GM19468 (cell line): ENCODE measurements around the gene ATF7IP2.
"Not testable (repeated sequence)": the region's sequence is repeated elsewhere in the genome, so short reads cannot be mapped to it uniquely, and the experiment has no call there.

Experiments used
- ATAC-seq: cut with Tn5 transposase; IDR thresholded peaks from one replicate; pipeline ENCODE4 v1.9.1; 2021; ENCODE audit warnings: mild to moderate bottlenecking, moderate library complexity, moderate number of reproducible peaks; ENCODE audit not compliant: unreplicated experiment; ENCODE audit errors: extremely low read depth

Gene ATF7IP2

DNA sequence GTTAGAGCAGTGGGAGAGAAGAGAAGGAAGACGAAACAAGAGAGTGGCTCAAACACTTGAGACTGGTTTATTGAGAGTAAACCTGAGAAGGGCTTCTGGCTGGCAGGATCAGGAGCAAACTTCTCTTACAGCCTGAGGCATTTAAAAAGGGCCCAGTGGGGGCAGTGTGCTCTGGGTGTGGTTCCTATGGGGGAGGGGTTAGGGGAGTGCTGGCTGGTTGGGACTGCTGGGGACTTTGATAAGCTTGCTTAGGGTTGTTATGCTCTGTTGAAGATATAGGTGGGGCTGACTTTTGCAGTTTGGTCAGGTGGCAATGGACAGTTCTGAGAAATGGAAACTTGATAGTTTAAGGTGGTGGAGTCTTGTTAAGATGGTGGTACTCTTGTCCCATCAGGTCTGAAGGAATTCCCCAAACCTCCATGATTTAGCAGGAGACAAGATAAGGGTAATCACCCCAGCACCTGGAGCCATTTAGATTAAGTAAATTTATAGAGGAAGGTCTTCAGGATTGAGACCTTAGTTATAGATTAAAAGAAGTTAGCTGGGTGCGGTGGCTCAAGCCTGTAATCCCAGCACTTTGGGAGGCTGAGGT lies 115.3 kb downstream of the ATF7IP2 start:
- ATAC-seq: no peak

DNA sequence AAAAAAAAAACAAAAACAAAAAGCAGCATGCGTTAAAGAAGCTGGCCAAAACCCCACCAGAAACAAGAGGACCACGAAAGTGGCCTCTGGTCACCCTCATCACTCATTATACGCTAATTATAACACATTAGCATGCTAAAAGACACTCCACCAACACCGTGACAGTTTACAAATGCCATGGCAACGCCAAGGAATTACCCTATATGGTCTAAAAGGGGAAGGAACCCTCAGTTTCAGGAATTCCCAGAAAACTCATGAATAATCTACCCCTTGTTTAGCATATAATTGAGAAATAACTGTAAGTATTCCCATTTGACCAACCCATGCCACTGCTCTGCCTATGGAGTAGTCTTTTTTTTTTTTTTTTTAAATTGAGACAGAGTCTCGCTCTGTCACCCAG lies 116.9 kb downstream of the ATF7IP2 start:
- no peak for ATAC-seq

DNA sequence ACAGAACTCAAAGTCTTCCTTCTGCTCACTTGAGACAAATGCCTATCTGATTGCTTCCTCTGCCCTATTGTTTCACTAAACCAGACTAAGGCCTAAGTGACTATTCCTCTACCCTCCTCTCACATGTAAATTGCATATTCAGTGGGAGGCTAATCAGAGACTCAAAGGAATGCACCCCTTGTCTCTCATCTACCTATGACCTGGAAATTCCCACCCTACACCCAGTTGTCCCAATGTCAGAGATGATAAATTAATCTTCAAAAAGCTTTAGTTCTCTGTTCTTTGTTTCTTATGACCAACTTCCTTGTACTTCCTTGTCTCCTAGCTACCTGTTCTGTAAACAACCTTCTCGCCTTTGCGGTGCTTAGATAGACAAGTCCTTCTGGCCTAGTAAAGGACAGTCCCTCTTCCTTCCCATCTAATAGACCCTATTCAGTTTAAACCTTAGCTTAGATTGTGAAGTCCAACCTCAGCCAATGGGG lies 118.6 kb downstream of the ATF7IP2 start:
- no peak for ATAC-seq

DNA sequence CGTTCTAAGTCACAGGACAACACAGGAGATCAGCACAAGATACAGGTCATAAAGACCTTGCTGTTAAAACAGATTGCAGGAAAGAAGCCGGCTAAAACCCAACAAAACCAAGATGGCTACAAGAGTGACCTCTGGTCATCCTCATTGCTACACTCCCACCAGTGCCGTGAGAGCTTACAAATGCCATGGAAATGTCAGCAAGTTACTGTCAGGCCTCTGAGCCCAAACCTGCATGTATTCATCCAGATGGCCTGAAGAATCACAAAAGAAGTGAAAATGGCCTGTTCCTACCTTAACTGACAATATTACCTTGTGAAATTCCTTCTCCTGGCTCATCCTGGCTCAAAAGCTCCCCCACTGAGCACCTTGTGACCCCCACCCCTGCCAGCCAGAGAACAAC lies 119.4 kb downstream of the ATF7IP2 start:
- ATAC-seq: not testable (repeated sequence)

DNA sequence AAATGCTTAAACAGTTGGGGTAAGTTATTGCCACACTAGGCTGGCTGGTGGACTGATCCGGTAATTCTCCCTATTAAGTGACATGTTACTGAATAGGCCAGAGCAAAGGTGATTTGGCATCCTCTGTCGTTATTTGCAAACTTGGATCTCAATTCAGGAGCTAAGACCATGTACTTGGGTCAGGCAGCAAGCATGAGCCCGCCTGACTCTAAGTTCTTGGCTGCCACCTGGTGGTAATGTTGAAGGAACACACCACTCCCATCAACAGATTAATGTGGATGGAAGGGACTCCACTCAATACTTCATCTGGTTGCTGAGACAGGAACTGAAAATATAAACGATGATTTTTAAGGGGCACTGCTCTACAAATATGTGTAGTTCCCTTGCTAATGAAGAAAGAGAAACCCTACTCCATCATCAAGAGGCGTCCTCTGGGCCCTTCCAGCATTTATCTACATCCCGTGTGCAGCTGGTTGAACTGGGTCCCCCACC lies 123.7 kb downstream of the ATF7IP2 start:
- ATAC-seq: no peak

DNA sequence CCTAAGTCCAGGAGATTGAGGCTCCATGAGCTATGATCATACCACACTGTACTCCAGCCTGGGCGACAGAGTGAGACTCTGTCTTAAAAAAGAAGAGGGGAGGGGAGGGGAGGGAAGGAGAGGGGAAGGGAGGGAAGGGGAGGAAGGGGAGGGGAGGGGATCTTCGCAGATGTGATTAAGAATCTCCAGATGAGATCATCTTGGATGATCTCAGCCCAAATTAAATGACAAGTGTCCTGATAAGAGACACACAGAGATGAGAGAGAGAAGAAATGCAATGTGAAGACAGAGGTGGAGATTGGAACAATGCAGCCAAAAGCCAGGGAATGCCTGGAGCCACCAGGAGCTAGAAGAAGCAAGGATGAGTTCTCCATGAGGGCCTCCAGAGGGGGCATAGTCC lies 124.4 kb downstream of the ATF7IP2 start:
- no peak for ATAC-seq

DNA sequence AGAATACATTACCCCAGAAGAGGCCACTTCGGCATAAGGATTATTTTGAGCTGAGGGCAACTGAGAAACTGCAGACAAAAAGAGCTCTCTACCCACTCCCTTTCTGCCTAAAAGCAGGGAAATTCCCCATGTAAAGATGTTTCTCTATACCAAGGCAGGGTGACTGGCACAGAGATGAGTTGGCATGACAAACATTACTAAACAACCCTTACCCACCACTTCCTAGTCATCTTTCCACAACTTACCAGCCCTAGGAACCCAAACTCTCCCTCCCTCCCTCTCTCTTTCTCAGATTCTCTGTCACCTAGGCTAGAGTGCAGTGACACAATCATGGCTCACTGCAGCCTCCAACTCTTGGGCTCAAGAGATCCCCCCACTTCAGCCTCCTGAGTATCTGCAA lies 126.0 kb downstream of the ATF7IP2 start:
- no peak for ATAC-seq

DNA sequence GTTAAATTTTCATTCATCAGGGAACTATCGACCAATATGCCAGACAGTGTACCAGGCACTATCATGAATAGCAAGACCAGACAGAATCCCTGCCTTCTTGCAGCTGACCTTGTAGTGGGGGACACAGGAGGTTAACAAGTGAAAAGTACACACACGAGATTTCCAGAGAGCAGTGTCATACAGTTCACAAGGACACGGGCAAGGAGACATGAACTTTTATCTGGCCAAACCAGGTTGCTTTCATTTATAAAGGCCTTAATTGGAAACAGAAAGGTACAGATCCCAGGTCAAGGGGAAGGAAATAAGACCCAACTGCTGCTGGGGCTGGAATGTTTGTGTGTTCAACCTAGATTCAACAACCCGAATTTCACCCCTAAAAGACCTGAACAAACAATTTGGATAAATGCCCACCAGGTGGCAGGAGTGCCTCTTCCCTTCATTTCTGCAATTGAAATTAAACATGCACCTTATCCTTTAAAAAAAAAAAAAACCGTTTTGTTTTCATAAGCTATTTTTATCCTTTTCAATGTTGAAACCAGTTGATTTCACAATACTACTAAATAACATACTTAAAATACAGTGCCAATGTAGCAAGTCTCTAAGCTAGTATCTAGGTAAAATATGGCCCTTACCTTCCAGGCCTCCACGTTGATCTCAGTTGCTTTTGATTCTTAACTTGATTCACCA lies 128.7 kb downstream of the ATF7IP2 start:
- no peak for ATAC-seq

DNA sequence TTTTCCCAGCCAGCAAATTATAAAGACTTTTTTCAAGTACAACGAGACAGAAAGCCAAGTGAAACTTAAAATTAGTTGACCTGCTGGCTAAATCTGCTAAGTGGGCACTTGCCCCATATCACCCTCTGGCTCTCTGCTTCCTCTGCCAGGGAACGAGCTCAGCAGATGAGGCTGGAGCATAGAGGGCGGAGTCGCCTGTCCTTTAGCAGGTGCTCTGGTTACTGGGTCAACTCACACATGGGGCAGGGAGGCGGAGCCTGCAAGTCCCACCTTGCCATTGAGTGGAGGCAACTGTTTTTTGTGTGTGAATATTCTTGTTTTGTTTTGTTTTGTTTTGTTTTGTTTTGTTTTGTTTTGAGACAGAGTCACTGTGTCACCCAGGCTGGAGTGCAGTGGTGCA lies 132.0 kb downstream of the ATF7IP2 start:
- ATAC-seq: no peak

DNA sequence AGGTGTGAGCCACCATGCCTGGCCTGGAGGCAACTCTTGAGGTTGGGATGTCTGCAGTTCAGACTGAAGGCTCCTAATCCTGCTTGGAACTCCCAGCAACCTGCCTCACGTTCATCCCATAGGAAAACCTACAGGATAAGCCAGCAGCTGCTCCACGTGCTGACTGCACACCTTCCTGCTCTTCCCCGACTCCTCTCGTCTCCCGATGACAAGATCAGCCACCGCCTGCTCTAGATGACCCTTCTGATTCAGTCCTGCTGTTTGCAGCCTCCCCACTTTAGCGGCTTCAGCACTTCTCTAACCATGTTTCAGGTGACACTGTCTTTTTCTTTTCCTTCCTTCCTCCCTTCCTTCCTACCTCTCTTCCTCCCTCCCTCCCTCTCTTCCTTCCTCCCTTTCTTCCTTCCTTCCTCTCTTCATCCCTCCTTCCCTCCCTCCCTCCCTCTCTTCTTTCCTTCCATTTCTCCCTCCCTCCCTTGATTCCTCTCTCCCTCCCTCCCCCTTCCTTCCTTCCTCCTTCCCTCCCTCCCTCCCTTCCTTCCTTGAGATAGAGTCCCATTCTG lies 132.7 kb downstream of the ATF7IP2 start:
- ATAC-seq: no peak

DNA sequence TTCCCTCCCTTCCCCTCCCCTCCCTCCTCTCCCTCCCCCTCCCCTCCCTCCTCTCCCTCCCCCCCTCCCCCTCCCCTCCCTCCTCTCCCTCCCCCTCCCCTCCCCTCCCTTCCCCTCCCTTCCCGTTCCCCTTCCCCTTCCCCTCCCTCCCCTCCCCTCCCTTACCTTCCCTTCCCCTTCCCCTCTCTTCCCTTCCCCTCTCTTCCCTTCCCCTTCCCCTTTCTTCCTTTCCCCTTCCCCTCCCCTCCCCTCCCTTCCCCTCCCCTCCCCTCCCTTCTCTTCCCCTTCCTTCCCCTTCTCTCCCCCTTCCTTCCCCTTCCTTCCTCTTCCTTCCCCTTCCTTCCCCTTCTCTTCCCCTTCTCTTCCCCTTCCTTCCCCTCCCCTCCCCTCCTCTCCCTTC lies 133.4 kb downstream of the ATF7IP2 start:
- ATAC-seq: no peak

DNA sequence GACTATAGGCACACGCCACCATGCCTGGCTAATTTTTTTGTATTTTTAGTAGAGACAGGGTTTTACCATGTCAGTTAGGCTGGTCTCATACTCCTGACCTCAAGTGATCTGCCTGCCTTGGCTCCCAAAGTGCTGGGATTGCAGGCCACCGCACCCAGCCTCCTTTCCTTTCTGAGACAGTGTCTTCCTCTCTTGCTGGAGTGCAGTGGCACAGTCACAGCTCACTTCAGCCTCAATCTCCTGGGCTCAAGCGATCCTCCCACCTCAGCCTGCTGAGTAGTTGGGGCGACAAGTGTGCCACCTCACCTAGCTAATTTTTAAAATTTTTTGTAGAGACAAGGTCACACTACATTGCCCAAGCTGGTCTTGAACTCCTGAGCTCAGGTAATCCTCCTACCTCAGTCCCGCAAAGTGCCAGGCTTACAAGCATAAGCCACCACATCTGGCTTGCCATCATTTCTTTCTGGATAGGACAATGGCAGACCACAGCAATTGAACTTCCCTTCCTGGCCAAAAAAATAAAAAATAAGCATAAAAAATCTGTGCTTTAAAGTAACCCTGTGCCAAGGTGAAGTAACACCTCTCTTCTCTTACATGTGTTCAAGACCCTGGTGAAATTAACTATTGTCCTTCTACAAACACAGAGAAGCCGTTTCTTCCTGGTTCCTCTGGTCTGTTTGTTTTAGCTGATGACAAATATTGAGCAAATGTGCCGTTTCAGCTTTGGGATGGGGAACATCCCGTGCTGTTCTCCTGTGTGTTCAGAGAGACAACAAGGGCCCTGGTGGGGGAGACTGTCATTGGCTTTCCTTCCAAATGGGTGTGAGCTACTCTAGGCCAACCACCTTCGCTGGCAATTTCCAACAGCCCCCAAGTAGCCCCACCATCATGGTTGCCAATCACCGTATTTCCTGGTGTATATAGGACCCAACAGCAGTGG lies 134.3 kb downstream of the ATF7IP2 start:
- no peak for ATAC-seq

DNA sequence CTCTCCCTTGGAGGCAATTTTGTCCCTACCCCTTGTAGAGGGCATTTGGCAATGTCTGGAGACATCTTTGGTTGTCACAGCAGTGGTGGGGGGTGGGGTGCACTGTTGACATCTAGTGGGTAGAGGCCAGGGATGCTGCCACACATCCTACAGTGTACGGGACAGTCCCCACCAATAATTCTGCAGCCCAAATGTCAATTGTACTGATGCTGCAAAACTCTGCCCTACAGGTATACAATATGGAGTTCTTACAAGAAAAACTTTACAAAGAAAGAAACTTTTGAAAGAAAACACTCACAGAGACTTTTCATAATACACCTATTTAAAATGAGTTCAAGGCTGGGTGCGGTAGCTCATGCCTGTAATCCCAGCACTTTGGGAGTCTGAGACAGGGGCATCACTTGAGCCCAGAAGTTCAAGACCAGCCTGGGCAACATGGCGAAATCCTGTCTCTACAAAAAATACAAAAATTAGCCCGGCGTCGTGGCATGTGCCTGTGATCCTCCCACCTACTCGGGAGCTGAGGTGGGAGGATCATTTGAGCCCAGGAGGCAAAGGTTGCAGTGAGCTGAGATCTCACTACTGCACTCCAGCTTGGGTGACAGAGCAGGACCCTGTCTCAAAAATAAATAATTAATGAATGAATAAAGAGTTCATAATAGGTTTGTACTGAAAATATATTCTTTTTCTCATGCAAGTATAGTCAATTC lies 135.2 kb downstream of the ATF7IP2 start:
- ATAC-seq: no peak

DNA sequence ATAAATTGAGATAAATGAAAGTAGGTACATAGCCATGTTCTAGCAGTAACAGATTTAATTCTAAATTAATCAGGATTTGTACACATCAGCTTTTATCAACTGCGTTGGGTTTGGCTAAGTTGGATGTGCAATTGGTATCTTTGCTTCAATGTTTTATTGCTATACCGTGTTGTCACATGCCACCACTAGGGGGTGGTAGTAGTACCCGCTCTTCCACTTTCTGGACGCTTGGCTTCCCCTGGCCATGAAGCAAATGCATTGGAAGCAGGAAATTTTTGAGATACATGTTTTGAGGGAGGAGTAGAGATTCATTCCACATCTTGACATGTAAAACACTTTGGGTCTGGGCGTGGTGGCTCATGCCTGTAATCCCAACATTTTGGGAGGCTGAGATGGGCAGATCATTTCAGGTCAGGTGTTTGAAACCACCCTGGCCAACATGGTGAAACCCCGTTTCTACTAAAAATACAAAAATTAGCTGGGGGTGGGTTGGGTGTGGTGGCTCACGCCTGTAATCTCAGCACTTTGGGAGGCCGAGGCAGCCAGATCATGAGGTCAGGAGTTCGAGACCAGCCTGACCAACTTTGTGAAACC lies 135.9 kb downstream of the ATF7IP2 start:
- no peak for ATAC-seq

DNA sequence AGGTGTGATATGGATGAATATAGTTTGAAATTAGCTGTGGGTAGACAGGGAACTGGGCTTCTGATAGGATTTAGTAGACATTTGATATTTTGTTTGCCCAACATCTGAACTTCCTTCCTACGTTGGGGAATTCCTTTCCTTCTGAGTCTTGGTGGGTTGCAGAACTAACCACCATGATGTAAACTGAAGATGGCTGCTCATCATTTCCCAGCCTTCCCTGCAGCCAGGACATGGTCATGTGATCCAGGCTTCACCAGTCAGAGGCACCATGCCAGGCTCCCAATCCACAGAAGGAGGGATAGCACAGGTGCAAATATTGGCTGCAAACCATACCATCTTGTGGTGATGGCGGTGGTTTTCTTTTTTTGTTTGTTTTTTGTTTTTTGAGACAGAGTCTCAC lies 137.1 kb downstream of the ATF7IP2 start:
- no peak for ATAC-seq

DNA sequence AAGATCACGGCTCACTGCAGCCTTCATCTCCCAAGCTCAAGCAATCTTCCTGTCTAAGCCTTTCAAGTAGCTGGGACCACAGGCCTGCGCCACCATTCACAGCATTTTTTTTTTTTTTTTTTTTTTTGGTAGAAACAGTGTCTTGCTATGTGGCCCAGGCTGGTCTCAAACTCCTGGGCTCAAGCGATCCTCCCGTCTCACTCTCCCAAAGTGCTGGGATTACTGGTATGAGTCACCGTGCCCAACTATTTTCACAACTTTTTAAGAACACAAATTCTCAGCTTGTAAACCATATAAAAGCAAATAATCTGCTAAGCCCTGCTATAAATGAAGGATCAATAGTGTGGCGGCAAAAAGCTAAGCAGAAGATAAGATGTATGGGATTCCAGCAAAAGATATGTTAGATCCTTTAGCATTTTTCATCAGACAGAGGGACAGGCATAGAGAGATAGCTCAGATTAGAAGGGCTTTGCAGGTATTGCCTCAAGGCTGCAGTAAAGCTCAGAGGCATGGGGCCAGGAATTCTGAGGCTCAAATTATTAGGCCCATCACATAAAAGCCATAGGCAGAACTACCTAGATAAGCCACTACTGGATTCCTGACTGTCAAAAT lies 139.5 kb downstream of the ATF7IP2 start:
- ATAC-seq: no peak

DNA sequence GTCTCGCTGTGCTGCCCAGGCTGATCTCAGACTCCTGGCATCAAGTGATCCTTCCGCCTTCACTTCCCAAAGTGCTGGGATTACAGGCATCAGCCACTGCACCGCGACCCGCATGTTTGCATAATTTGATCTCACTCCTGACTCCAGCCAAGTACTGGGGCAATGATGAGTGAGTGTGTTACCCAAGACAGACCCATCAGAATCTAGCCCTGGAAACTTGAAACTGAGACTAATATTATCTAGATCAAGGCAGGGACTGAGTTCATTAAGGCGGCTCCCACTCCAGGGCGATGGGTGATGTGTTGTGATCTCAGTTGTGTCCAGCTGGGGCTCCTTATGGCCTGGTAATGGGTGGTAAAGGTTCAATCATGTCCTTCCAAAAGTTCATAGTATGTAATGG lies 141.1 kb downstream of the ATF7IP2 start:
- no peak for ATAC-seq

DNA sequence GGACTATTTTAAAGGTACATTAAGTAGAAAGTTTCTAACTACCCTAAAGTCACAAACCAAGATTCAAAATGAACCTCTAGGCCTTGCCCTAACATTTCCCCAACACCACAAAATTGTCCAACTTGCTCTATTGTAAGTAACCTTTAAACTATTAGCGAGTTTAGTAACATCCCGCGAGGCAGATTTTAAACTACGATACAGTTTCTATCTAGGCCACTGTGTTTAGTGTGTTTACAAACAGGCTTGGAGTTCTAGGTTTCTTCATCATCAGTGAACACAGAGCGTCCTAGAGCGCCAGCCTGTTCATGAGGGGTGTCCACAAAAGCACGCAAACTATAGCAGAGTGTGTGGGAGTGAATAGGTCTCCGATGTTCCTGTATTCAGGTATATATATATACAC lies 142.8 kb downstream of the ATF7IP2 start:
- no peak for ATAC-seq
